NCI-H2227 (cell line): ENCODE data around the gene CDC14B.
"Not testable (repeated sequence)": the region's sequence is repeated elsewhere in the genome, so short reads cannot be mapped to it uniquely, and the experiment has no call there.

Experiments used
- DNase-seq: peaks from one replicate; lab custom pipeline; 2025; ENCODE audit not compliant: unreplicated experiment; lab: John Stamatoyannopoulos, UW

The CDC14B gene

DNA sequence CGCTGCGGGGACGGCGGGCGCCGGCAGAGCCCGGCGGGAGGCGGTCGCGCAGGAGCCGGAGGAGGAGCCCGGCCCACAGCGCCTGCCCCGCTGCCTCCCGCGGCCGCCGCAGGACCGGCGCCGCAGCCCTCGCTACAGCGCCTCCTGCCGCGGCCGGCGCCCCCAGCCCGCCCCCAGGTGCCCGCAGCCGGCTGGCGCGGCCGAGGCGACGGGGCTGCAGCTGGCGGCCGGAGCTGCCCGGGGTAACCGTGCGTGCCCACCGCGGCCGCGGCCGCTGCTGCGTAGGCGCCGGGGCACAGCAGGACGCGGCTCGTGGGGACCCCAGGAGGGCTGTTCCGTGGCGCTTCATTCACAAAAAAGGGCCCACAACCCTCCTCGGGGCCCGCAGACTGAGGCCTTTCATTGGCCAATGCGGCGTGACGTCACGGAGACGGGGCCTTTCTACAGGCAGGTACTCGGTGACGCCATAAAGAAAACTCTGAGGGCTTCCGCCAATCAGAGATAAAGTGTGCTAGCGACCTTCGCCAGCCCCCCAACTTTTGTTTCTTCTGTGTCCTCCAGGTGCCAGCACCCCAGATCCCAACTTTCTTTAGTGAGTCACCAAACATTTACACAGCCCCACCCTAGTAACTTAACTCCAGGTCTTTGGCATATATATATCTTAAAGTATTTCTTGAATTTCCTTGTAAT is at the start of gene CDC14B:
Gene CDC14B (minus strand): TSS at position 353 of the 690 bp plus-strand sequence. CDS start 465 bp downstream, outside the sequence.
- DNase-seq = peak; percentile 88

DNA sequence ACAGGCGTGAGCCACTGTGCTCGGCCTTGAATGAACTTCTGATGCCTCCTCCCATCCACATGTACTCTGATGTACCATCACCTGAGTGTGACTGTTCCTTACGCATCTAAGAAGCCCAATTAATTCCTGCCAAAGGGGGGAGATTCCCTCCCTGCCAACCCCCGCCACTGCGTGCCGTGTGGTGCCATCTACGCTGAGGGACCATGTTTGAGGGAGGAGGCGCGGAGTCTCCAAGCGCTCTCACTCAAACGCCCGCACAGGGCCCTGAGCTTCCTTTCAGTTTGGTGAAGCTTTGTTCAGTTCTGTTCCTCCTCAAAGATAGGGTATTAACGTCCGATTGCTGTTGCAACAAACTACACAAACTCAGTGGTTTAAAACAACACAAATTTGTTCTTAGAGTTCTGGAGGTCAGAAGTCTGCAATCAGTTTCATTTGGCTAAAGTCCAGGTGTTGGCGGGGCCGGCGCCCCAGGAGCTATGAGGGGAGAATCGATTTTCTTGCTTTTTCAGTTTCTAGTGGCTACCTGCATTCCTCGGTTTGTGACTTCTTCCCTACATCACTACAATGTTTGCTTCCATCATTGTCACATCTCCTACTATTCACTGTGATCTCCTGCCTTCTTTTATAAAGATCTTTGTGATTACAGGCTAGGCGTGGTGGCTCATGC is 49.4 kb upstream of the CDC14B start:
- no peak for DNase-seq

DNA sequence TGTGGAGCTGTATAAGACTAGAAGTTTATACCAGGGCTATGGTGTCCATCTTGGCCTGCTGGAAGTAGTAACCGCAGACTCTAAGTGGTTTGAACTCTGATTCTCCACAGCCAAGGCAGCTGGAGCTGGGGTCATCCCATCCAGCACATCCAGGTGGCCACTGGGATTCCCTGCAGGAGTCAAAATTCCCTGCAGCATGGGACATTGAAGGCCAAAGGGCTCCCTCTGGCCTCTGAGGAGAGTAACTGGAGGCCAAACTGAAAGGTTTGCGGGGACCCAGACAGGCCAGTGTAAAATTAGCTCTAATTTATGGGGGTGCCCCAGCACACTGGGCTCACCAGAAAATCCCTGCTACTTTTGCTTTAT is 47.7 kb upstream of the CDC14B start:
- DNase-seq = no peak

DNA sequence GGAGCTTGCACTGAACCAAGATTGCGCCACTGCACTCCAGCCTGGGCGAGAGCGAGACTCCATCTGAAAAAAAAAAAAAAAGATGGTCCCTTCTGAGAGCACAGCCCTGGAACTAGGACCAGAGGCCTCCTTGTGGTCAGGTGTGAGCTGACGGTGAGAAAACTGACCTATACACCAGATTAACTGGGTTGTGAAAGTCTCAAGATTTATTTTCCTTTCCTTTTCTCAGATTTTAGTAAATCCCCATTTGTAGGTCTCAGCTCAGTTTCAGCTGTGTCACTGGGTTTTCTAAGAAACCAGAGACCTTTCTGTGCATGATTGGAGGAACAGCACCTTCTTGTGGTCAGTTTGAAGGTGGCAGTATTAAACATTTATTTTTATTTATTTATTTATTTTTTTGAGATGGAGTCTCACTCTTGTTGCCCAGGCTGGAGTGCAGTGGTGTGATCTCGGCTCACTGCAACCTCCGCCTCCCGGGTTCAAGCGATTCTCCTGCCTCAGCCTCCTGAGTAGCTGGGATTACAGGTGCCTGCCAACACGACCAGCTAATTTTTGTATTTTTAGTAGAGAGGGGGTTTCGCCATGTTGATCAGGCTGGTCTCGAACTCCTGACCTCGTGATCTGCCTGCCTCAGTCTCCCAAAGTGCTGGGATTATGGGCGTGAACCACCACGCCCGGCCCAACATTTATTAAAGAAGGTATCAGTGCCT is 47.2 kb upstream of the CDC14B start:
- not testable (repeated sequence) for DNase-seq

DNA sequence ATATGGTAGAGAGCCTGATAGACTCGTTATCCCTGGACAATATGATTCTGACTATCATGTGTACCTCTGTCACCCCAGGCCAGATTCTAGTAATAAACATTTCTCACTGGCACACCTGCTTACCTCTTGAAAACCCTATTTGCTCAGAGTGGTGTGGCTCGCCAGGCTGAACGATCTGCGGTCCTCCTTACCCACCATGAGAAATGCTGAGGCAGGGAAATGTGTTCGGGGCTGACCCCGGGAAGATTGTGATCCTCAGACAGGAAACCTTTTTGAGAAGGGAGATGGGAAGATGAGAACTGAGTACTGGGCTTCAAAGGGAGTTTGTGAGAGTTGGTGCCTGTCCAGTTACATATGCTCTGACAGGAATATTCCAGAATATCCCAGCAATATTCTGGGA is 46.1 kb upstream of the CDC14B start:
- DNase-seq = no peak

DNA sequence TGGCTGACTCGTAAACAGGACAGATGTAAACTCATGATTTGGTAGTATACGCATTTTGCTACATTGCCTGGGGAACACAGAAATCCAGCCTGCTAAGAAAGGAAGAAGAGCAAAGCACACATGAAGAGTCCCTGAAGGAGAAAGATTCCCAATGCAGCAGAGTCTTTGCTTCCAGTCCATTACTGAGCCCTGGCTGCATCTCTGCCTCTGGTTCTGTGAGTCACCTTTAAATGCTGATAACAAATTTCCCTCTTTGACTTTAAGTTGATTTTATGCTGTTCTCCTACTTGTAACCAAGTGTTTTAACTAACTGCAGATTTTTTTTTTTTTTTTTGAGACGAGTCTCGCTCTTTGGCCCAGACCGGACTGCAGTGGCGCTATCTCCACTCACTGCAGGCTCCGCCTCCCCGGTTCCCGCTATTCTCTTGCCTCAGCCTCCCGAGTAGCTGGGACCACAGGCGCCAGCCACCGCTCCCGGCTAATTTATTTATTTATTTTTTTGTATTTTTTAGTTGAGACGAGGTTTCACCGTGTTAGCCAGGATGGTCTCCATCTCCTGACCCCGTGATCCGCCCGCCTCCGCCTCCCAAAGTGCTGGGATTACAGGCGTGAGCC is 44.0 kb upstream of the CDC14B start:
- DNase-seq = no peak

DNA sequence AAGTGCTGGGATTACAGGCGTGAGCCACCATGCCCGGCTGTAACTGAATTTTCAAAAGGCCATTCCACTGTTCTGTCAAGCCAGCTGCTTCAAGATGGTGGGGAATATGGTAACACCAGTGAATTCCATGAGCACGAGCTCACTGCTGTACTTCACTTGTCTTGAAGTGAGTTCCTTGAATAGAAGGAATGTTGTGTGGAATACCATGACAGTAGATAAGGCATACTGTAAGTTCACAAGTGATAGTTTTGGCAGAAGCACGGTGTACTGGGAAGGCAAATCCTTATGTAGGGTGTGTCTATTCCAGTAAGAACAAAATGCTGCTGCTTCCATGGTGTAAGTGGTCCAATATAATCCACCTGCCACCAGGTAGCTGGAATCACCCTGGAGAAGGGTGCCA is 42.1 kb upstream of the CDC14B start:
- DNase-seq = no peak

DNA sequence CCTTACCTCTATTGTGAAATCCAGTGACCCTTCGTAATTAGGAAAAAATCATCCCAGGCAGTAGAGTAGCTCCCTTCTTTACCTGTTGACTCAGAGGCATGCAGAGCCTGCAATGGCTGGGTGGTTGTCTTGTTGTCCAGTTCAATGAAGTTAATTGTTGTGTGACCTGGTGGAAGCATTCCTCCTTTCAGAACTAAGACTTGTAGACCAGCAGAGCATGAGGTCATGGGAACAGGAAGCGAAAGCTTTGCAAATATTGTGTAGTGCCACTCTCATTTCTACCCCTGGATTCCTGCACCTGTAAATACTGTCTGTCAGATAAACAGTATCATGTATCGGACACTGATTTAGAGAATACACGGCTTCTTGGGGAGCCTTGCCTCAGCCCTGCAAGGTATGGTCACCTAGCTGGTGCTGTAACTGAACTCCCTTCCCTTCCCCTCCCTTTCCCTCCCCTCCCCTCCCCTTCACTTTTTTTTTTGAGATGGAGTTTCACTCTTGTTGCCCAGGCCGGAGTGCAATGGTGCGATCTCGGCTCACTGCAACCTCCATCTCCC is 41.1 kb upstream of the CDC14B start:
- no peak for DNase-seq

DNA sequence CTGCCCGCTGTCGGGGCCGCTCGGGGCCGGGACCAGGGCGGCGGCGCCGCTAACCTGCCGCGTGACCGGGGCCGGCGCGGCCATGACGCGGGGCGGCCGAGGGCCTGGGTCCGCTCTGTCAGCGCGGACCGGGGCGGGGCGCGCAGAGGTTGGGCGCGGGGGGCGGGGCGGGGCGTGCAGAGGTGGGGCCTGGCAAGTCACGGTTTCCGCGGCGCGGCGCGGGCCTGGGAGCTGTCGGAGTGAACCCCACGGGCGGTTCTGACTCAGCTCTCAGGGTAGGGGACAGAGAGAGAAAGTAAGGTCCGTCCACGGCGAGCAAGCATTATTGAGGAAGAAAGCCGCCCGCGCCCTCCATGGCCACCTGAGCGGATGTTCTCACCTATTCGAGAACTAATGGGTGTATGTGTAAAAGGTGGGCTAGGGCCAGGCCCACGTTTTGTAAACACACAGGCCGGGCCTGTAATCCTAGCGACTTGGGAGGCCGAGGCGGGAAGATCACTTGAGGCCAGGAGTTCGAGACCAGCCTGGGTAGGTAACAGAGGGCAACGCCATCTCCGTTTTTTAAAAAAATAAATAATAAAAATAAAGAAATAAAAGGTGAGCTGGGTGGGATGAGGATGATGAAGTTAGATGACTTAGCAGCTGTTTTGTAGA is 35.7 kb upstream of the CDC14B start, which contains the start of gene PRXL2C:
Gene PRXL2C (minus strand): TSS at position 120 of the 654 bp plus-strand sequence. CDS start 36 bp downstream, at position 84.
- peak; percentile 69 for DNase-seq

DNA sequence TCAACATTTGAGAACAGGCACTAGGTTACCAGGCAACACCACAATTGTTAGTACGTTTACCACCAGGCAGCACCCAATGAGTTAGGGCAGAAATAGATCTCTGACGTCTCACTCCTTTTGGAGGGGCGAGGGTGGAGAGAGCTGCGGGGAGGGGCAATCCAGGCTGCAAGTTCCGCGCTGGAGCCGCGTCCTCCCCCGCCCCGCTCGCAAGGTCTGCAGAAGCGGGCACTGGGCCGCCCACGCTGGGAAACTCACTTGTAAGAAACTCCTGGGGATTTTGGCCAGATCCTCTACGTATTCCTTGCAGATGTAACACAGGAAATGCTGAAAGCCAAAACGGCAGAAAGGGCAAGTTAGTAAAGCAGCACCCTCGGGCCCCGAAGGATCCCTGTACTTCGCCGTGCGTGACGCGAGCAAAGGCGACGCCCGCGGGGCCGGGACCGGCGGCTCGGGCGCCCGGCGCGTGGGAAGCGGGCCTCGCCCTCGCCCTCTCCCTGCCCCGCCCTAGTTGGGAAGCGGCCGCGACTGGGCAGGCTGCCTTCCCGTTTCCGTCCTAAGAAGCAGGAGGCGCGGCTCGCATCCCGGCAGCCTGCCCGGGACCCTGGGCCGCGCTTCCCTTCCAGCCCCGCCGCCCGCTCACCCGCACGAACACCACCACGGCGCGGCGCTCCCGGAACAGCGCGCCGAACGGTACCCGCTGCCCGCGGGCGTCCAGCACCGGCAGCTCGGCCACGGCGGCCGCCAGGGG is 35.0 kb upstream of the CDC14B start:
- peak; percentile 77 for DNase-seq

DNA sequence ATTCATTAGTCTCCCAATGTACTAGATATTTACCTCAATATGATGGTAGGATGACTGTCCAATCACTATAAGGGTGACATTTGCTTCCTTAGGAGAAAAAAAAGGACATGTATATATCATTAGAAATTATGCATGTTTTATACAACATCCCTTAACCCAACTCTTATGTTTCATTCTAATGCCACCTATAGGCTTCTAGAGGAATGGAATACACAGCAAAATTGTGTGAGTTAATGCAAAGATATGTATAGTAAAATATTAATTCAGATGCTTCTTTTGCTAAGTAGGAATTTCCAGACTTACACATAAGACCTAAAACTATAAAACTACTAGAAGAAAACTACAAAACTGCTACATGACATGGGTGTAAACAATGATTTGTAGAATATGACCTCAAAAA is 32.0 kb upstream of the CDC14B start:
- DNase-seq = no peak

DNA sequence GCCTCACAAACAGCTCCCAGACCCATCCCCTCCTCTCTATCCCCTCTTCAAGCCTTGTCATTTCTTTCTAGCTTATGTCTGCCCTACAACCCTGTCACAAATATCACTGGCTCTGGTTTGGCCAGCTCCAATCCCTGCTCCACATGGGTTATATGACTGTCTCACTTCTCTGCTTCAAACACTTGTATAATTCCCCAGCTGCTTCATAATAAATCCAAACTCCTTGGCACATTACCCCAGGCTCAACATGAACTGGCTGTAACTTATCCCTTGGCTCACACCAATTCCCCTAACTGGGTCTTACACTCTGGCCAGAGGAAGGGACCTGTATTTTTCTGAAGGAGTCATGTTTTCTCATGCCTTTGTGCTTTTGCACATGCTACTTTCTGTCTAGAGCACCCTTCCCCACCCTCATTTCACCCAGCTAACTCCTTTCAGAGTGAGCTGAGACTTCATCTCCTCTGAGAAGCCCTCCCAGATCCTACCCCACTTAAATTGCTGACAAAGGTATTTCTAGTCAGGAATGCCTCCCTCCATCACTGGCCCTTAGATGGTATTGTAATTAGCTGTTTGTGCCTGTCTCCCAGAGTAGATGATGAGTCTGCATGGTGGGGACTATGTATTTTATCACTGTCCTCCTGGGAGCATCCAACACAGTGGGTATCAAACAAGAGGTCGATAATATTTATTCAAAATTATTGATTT is 30.1 kb upstream of the CDC14B start:
- no peak for DNase-seq

DNA sequence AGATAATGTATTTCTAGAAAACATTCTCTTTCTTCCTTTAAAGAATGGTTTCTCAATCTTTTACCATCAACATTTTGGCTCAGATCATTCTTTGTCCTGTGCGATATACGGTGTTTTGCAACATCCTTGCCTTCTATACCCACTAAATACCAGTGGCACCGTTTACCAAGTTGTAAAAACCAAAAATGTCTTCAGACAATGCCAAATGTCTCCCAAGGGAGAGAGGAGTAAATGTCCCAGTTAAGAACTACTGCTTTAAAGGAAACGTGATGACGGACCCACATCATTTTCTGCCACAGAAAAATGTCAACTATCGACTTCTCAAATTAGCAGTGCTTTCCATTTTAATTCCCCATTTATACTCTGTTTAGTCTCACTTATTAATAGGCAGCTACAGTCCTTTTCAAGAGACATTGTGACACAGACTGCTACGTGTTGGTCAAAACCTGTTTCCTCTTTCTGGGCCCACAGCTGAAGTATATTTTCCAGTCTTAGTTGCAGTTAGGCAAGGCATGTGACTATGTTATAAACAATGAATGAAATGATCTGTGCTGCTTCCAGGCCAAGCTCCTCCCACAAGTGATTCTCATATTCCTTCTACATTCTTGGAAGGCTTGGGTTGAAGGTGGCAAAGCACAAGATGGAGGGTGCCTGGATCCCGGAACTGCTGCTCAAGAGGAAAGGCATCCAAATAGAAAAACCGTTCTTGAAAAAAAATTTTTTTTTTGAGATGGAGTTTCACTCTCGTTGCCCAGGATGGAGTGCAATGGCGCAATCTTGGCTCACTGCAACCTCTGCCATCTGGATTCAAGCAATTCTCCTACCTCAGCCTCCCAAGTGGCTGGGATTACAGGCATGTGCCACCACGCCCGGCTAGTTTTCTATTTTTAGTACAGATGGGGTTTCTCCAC is 26.7 kb upstream of the CDC14B start:
- DNase-seq = no peak

DNA sequence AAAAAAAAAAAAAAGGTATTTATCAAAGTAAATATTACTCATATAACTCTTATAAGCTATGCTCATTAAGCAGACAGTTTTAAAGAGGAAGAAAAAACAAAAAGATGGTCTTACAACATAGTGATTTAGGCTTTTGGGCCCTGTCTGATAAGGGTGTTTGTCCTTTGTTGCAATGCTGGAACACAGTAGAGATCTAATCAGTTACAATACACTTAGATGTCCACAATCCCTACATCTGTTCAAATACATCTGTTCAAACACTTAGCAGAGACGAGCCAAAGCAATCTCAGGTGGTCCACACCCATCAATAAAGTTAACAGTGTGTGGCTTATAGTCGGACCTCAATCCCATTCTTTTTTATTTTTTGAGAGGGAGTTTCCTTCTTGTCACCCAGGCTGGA is 24.5 kb upstream of the CDC14B start:
- no peak for DNase-seq

DNA sequence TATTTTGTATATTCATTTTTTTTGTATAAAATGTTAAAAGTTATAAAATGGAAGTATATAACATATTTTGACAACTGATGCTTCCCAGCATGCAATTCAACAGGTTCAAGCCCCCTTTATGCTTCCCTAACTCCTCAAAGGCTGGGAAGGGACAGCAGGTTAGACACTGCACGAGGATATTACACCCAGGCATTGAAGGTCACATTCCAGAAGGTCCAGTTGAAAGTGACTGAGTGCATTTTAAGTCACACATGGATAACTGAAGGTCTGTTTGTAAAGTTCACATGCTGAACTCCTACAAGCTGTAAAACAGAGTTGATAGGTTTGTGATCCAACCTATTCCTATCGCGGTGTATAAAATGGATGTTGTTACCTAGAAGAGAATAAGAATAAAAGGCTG is 21.9 kb upstream of the CDC14B start:
- DNase-seq = no peak

DNA sequence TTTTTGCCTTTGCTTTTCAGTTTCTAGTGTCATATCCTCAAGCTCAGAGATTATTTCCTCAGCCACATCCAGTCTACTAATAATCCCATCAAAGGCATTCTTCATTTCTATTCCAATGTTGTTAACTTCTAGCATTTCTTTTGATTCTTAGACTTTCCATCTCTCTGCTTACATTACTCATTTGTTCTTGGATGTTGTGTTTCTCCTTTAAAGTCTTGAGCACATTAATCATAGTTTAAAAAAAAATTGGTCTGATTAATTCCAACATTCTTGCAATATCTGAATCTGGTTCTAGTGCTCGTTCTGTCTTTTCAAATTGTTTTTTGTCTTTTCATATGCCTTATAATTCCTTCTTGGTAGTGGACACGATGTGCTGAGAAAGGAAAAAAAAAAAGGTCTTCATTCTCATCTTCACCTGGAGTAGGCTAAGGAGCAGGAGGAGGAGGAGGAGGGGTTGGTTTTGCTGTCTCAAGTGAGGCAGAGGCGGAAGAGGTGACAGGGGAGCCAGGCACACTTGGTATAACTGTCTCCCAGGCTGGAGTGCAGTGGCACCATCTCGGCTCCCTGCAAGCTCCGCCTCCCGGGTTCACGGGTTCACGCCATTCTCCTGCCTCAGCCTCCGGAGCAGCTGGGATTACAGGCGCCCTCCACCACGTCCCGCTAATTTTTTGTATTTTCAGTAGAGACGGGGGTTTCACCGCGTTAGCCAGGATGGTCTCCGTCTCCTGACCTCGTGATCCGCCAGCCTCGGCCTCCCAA is 19.1 kb upstream of the CDC14B start:
- DNase-seq = no peak

DNA sequence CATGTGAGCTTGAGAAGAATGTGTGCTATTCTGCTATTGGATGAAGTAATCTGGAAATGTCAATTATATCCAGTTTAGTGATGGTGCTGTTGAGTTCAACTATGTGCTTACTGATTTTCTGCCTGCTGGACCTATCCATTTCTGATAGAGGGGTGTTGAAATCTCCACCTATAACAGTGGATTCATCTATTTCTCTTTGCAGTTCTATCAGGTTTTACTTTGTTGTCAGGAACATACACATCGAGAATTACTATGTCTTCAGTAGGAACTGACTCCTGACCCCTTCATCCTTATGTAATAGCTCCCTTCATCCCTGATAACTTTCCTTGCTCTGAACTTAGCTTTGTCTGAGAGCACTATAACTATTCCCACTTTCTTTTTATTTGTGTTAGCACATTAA is 16.7 kb upstream of the CDC14B start:
- DNase-seq = no peak

DNA sequence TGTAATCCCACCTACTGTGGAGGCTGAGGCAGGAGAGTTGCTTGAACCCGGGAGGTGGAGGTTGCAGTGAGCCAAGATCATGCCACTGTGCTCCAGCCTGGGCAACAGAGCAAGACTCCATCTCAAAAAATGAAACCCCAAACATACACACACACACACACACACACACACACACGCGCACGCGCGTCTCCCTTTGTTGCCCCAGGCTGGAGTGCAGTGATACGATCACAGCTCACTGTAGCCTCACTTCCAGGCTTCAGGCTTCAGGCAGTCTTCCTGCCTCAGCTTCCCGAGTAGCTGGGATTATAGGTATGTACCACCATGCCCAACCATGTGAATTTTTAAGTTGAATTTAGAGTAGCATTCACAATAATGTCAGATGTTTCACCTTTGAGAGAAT is 13.9 kb upstream of the CDC14B start:
- not testable (repeated sequence) for DNase-seq
